ENCODE data around the gene CENPW.

DNA sequence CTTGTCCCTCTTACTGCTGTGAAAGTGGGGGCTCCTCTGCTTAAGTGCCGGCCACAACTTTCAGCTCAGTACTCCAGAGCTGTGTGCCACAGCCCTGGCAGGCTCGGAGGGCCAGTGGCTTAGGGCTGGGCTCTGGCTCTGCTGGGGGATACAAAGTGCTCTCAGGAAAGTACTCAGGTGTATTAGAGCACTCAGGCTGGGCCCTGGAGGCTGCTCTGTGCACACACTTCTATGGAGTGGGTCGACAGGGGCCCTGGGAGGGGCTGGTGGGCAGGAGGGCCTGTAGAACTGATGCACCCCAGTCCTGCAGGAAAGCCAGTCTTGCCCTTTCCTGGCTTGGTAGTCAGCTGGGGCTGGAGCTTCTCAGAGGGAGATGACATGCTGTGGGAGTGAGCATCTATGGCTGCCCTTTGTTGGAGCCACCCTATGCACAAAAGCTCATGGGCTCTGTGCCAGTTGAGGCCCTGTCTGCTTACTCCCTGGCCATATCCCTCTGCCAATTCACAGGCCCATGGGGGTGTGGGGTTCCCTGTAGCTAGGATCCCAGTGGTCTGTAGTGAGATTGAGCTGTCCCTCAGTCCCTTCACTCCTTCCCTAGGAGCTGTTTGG lies 22.0 kb downstream of the CENPW start:
- TF ChIP-seq POLR2A (IDR thresholded peaks at IDR 0.05; ENCODE audit: borderline replicate concordance, extremely low read depth, insufficient read depth, insufficient read length) (no peak), SP1 (IDR thresholded peaks at IDR 0.05; ENCODE audit: low read depth) (no peak), CTCF (IDR thresholded peaks at IDR 0.05 in 2 of 3, conservative IDR thresholded peaks at IDR 0.05 in 1 of 3; ENCODE audit: borderline replicate concordance in 1 of 3, insufficient read depth in 1 of 3, low read depth in 2 of 3, low read length in 2 of 3) (no peak), CBX3 (IDR thresholded peaks at IDR 0.05; ENCODE audit: low read depth) (no peak), RAD21 (IDR thresholded peaks at IDR 0.05; ENCODE audit: low read depth) (no peak)
